Spinal cord (tissue), 10 donors: ENCODE results near the gene LAMC1. TPM values are rescaled to one million over a fixed set of nuclear protein-coding genes. Genes with fewer than 3 reads are reported as not detected.

Experiments
- DNase-seq, 6 donors: peaks; one replicate each; pipeline versions ENCODE4 v3.0.0 to v3.0.0-alpha.2; 2013 to 2015; ENCODE audit warnings: low spot score in 6 of 6, low read depth in 4 of 6
- H3K27ac ChIP-seq: one replicate; pipeline ENCODE4 v1.5.1; 2013; ENCODE audit warnings: low read depth, low read length, control low read depth
- H3K27me3 ChIP-seq: one replicate; pipeline ENCODE4 v1.6.1; 2013; ENCODE audit warnings: low read length; ENCODE audit not compliant: control insufficient read depth, insufficient read depth
- H3K36me3 ChIP-seq: one replicate; pipeline ENCODE4 v1.6.1; 2013; ENCODE audit warnings: low read length; ENCODE audit not compliant: control insufficient read depth, insufficient read depth
- H3K4me1 ChIP-seq: one replicate; pipeline ENCODE4 v1.6.1; 2013; ENCODE audit warnings: low read length; ENCODE audit not compliant: control insufficient read depth, insufficient read depth
- H3K4me3 ChIP-seq: one replicate; pipeline ENCODE4 v1.5.1; 2013; ENCODE audit warnings: low read depth, low read length, control low read depth
- H3K9me3 ChIP-seq: one replicate; pipeline ENCODE4 v1.6.1; 2013; ENCODE audit warnings: low read length; ENCODE audit not compliant: control insufficient read depth, insufficient read depth
- WGBS: methylation state at CpG from one replicate; pipeline ENCODE4 v1.1.5; 2013; ENCODE audit warnings: missing lambda C conversion rate; ENCODE audit not compliant: insufficient coverage; 5-methylcytosine and 5-hydroxymethylcytosine counted together
- polyA plus RNA-seq, 2 donors: library from polyadenylated mRNA; unstranded; fragments of 120-200 nt; gene quantifications; one replicate each; pipeline ENCODE4 v1.2.1, GENCODE V29; 2013; ENCODE audit not compliant: insufficient read length in 2 of 2
- total RNA-seq, 2 donors: library from RNA; depleted of rRNA in 1 of 2; stranded (reverse); fragments of 120-200 nt in 1 of 2; fragments of >200 nt in 1 of 2; gene quantifications; one replicate each; pipeline versions ENCODE4 v1.2.3 to v1.2.4, GENCODE V29; 2013 to 2014
- donor health status: healthy.

LAMC1 gene
- total and polyA plus RNA-seq, 4 donors, result 47.5 to 174 (median 120) TPM

DNA sequence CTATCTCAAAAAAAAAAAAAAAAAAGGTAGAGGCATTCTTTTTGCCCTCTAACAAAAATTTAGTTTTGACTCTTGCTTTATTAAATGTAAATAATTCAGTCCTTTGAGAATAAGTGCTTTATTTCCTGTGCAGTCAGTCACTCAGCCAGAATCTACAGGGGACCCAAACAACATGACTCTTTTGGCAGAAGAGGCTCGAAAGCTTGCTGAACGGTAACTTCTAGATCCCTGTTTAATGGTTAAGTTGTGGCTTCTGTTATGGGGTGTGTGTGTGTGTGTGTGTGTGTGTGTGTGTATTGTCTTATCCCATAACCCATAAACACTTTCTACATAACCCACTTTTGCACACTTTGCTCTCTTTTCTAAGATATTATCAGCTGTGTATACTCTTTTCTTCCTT lies 107.9 kb downstream of the LAMC1 start:
- Histone ChIP-seq H3K27ac (no peak overlapping the region), H3K4me3 (no peak overlapping the region), H3K9me3 (no peaks in the 10 kb centered on the region), H3K27me3 (no peaks in the 10 kb centered on the region), H3K4me1 (no peaks in the 10 kb centered on the region), H3K36me3 (peaks cover 25% of the 10 kb centered on the region)
- no CpG with 5 or more reads among the region's 2 CpGs for WGBS
- no peak for DNase-seq

GRCh38 chr1:183135336-183135735 lies 112.1 kb downstream of the LAMC1 start:
- H3K4me3 ChIP-seq, result no peak overlapping the region
- H3K27me3 ChIP-seq, result no peaks in the 10 kb centered on the region
- no peaks in the 10 kb centered on the region for H3K4me1 ChIP-seq
- WGBS, result 100% methylated on average over 1 of the region's 2 CpGs
- no peak overlapping the region for H3K27ac ChIP-seq
- no peak for DNase-seq
- peaks cover 23% of the 10 kb centered on the region for H3K36me3 ChIP-seq
- H3K9me3 ChIP-seq, result no peaks in the 10 kb centered on the region

- Histone ChIP-seq H3K4me3 (no peak overlapping the region), H3K36me3 (peaks cover 25% of the 10 kb centered on the region), H3K27me3 (no peaks in the 10 kb centered on the region), H3K4me1 (no peaks in the 10 kb centered on the region), H3K27ac (no peak overlapping the region), H3K9me3 (no peaks in the 10 kb centered on the region)
- WGBS, result no CpG with 5 or more reads among the region's 3 CpGs
- DNase-seq, result no peak
Measured at GRCh38 chr1:183137782-183138181, 114.6 kb downstream of the LAMC1 start.

DNA sequence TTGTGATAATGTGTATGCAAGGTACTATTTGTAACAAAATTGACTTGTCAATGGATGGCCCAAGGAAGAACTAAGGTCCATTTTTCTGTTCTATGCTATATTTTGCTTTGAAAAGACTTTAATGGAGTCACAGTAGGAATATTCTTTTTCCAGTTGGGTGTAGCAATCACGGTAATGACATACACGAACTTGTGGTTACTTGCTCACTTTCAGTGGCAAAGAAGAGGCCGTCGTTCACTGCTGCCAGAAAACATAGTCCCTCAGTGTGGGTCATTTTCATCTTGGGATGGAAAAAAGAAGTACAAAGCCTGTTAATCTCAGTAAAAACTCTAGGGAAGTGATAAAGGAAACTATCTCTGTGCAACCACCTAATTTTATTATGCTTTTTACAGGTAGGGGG lies 115.1 kb downstream of the LAMC1 start:
- Histone ChIP-seq H3K36me3 (peaks cover 23% of the 10 kb centered on the region), H3K9me3 (no peaks in the 10 kb centered on the region), H3K27ac (no peak overlapping the region), H3K4me3 (no peak overlapping the region), H3K4me1 (no peaks in the 10 kb centered on the region), H3K27me3 (no peaks in the 10 kb centered on the region)
- 74% methylated on average over 3 of the region's 4 CpGs for WGBS
- DNase-seq, result no peak

- Histone ChIP-seq H3K36me3 (peaks cover 19% of the 10 kb centered on the region), H3K4me3 (no peak overlapping the region), H3K4me1 (no peaks in the 10 kb centered on the region), H3K9me3 (no peaks in the 10 kb centered on the region), H3K27ac (no peak overlapping the region), H3K27me3 (no peaks in the 10 kb centered on the region)
- no CpG with 5 or more reads among the region's 4 CpGs for WGBS
- DNase-seq, result no peak
Measured at GRCh38 chr1:183139281-183139942, 116.2 kb downstream of the LAMC1 start.

DNA sequence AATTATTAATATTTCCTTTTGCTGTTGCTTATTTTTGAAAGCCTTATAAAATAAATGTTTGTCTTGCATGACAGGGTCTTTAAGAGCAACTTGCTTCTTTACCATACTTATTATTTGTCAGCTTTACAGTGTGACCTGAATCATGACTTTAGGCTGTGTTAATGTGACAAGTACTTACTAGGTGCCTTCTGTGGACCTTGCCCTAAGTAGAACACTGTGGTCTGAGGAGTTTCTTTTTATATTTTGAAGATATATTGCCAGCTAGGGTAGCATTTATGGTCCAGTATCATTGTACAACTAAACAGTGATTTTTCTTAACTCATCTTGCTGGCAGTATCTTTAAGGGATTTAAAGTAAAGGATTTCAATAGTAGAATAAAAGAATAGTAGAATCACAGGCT lies 117.4 kb downstream of the LAMC1 start:
- Histone ChIP-seq H3K9me3 (no peaks in the 10 kb centered on the region), H3K27me3 (no peaks in the 10 kb centered on the region), H3K4me3 (no peak overlapping the region), H3K4me1 (no peaks in the 10 kb centered on the region), H3K36me3 (peaks cover 14% of the 10 kb centered on the region), H3K27ac (no peak overlapping the region)
- DNase-seq, result no peak

DNA sequence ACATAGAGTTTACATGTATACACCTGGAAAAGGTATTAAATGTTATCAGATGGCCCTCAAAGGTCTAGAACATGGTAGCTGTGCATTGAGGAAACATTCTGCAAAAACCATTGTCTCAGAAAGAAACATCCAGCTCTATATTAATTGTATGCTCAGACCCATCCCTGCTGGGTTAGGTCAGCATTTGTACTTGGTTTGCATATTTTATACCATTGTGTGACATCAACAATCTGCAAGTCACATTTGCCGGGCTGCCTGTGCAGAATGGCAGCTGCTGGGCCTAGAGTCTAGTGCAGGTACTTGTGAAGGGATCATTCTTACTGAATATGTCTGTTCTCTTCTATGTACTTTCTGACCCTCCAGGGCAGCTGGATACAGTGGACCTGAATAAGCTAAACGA lies 119.0 kb downstream of the LAMC1 start:
- WGBS, result 71% methylated on average over 1 of the region's 2 CpGs
- Histone ChIP-seq H3K27me3 (no peaks in the 10 kb centered on the region), H3K36me3 (peaks cover 10% of the 10 kb centered on the region), H3K9me3 (no peaks in the 10 kb centered on the region), H3K27ac (no peak overlapping the region), H3K4me1 (no peaks in the 10 kb centered on the region), H3K4me3 (no peak overlapping the region)
- no peak for DNase-seq

GRCh38 chr1:183143576-183144315 lies 120.5 kb downstream of the LAMC1 start:
- DNase-seq, result no peak
- no peaks in the 10 kb centered on the region for H3K4me1 ChIP-seq
- WGBS, result 73% methylated on average over 2 of the region's 7 CpGs

GRCh38 chr1:183144752-183145151 lies 121.5 kb downstream of the LAMC1 start:
- Histone ChIP-seq H3K36me3 (peaks cover 7% of the 10 kb centered on the region), H3K4me1 (no peaks in the 10 kb centered on the region), H3K27ac (no peak overlapping the region), H3K4me3 (no peak overlapping the region), H3K27me3 (no peaks in the 10 kb centered on the region), H3K9me3 (no peaks in the 10 kb centered on the region)
- no peak for DNase-seq
- WGBS, result 80% methylated on average over 1 of the region's 3 CpGs

More at GRCh38 chr1:183143576-183144315, 120.5 kb downstream of the LAMC1 start:
- H3K4me3 ChIP-seq, result no peak overlapping the region
- H3K36me3 ChIP-seq, result peaks cover 8% of the 10 kb centered on the region
- H3K27ac ChIP-seq, result no peak overlapping the region
- no peaks in the 10 kb centered on the region for H3K9me3 ChIP-seq
- H3K27me3 ChIP-seq, result no peaks in the 10 kb centered on the region

DNA sequence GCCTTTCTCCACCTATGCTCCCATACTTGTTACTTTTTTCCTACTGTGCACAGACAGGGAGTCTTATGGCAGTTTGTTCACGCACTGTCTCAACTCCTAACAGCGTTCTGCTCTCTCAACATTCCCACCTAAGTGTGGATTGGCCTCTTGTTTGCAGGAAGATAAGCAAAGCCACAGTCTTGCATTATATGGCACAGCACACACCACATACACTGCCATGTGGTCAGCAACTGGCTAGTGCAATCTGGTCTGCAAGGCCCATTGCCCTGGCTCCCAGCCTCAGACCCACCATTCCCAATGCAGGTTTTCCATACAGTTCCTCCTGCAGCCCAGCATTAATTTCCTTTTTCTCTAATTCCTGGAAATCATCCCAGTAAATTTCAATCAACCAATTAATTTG lies 124.5 kb downstream of the LAMC1 start:
- Histone ChIP-seq H3K27me3 (no peaks in the 10 kb centered on the region), H3K9me3 (no peaks in the 10 kb centered on the region), H3K27ac (no peak overlapping the region), H3K36me3 (peaks cover 3% of the 10 kb centered on the region), H3K4me1 (no peaks in the 10 kb centered on the region), H3K4me3 (no peak overlapping the region)
- no peak for DNase-seq
- no CpG with 5 or more reads among the region's 2 CpGs for WGBS
